ENCODE measurements around the gene TEX22.

TEX22 gene

DNA sequence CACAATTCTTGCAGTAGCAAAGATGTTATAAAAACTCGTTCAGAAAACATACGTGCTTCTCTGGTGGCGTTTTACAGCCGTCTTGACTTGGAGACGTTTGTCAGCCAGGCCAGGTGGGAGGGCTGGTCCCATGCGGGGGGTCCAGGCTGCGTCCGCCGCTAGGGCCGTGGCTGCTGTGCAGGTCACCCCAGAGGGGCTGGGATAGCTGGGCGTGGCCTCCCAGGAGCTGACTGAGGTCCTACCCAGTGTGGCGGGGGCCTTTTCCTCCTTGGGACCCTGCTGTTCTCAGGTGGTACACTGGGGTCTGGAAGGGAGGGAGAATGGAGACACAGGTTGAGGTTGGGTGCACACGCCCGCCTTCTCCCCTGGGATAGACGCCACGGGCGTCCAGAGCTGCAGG lies 46.5 kb downstream of the TEX22 start:
- no peak for DNase-seq

DNA sequence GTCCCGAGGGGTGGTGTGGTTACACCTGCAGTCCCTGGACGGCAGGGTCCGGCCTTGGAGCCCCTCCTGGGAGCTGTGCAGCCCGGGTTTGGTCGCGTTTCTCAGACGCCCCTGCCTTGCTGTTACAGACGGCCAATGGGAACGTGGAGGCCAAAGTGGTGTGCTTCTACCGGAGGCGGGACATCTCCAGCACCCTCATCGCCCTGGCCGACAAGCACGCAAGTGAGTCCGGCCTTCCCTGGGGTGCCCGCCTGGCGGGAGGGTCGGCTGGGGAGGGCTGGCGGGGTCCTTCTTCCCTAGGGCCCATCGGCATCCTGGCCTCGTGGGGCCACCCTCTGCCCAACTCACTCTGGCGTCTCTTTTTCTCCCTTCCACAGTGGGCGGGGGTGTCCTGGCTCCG lies 47.0 kb downstream of the TEX22 start:
- DNase-seq, result no peak

DNA sequence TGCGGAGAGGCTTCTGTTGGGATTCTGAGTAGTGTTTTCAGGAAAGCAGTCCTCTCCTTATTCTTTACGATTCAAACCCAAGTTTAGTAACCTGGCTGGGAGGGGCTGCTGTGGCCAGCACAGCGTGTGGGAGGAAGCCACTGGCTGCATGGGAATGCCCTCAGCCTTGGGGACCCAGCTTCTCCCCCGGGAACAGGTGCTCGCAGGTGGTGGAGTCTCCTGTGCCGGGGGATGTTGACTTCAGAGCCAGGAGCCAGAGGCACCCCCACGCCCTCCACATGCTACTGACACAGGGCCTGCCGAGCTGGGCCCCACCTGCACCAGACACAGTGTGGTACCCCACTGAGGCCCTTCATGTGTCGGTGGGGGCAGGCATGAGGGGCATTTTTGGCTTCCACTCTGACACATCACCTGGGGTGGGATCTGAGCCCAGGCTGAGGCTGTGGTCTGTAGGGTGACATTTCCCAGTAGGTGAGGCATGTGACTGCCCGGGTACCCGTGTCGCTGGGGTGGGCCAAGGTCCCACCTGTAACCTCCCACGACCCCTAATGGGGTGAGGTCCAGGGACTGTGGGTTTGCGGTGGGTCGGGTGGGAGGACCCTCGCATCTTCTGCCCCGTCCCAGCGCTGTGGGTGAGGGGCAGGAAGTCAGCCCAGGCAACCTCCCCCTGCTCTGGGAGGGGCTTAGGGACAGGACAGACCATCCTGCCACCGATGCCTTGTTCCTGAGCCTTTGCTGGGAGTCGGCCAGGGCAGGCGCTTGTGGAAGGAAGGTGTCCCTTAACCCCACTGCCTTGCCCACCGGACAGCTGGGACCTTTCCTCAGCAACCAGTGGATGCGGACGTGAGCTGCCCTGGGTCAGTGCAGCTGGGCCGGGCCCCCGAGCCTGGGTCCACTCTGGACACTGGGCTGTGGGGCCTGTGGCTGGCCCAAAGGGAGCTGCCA lies 47.8 kb downstream of the TEX22 start:
- no peak for DNase-seq

DNA sequence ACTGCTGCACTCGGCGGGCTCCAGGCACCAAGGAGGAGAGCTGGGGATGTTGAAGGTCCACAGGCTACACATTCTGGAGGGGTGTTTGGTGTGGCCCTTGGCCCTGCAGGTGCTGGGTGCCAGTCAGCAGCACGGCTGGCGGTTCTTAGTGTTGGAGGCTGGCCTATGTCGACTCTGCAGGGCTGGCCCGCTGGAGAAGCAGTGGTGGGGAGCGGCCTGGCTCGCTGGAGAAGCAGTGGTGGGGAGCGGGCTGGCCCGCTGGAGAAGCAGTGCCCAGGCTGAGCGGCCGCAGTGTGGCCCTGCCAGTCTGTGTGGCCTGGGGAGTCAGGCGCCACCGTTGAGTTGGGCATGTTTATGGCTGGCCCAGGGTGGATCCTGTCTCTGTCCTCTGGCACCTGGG lies 48.6 kb downstream of the TEX22 start:
- DNase-seq, result no peak

DNA sequence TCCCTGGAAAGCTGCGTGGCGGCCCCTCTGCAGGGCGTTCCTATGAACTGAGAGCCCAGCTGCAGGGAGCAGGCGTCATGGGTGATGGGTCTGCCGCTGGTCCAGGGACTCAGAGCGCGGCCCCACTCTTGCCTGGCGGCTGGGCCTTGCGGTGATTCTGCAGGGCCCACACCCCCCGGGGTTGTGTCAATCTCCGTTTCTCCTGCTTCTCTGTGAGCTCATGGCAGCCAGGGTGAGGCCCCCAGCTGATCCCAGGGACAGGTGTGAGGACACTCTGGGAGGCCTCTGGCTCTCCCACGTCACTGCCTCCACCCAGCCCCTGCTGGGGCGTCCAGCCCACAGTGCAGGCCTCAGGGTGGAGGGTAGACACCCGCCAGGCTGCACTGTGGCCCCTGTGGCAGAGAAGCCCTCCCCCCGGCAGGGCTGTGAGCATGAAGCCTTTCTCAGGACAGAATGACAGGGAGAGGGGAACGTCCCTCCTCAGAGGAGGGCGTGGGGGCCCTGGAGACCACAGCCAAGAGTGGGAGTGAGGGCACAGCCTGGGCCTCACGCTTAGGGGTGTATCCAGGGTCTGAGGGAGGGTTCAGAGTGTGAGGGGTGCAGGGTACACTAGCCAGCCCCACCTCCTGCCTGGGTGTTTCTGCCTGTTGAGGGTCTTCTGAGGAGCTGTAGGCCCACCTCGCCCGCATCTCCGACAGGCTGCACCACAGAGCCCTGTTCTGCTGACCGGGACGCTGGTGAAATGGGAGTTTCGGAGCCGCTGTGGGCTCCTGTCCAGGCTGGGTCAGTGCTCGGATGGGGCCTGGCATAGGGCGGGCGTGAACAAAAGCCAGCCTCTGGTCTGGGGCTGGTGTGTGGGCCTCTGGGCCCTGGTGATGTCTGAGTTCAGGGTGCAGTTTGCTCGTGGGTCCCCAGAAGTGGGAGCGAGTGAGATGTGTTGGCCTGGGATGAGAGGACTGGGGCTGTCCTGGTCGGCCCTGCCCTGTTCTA lies 49.6 kb downstream of the TEX22 start:
- no peak for DNase-seq

DNA sequence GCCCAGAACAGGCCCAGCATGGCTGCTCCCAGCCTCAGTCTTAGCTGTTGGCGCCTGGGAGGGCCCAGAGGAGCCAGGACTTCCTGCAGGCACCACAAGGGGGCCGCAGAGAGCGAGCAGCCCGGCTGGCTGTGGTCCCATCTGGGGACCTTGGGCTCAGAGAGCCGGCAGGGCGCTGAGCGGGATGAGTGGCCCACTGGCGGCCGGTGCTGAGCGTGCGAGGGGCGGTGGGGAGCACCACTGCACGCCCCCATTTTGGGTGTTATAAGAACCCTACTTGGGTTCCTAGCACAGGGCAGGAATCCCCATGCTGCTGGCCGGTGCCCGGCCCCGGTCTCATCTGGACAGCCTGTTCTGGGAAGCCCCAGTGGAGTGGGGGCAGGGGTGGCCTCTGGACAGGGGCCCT lies 50.4 kb downstream of the TEX22 start:
- no peak for DNase-seq

DNA sequence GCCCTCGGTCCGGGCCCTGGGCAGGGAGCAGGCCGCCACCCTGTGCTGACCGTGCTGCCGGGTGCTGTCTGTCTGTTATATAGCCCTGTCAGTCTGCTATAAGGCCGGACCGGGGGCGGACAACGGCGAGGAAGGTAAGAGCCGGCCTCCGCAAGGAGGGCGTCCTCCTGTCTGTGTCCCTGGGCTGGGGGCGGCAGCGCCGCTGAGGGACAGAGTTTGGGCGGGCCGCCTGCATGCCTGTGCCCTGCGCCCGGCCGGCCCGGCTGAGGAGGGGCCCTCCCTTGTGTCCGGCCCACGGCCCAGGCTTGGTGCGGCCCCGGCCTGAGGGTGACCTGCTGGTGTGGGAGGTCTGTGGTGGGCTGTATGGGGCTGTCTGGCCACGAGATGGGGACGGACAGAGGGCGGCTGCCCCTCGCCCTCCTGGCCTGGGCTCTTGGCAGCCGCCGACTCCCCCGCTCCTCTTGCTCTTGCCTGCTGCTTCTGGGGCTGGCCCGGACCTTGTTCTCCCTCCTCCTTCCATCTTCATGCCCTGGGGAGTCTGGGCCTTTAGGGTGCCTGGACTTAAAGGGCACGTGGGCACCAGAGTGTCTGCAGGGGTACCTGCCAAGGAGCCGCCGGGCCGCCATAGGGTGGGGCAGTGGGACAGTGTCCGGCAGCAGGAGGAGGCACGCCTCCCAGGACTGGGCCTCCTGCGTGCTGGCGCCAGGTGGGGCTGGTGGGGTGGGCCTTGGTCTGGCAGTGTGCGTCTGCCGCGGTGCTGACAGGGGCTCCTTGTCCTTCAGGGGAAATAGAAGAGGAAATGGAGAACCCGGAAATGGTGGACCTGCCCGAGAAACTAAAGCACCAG lies 51.2 kb downstream of the TEX22 start:
- DNase-seq, result no peak

DNA sequence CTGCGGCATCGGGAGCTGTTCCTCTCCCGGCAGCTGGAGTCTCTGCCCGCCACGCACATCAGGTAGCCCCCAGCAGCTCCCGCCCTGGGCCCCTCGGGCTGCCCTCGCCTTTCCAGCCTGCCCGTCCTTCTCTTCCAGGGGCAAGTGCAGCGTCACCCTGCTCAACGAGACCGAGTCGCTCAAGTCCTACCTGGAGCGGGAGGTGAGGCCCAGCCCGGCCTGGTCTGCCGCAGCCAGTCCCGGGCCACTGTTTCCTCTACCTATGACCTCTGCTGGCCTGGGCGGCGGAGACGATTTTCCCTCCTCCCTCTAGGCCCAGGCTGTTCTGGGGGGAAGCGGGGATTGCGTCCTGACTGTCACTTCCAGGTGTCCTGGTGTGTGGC lies 51.8 kb downstream of the TEX22 start:
- DNase-seq, result no peak

DNA sequence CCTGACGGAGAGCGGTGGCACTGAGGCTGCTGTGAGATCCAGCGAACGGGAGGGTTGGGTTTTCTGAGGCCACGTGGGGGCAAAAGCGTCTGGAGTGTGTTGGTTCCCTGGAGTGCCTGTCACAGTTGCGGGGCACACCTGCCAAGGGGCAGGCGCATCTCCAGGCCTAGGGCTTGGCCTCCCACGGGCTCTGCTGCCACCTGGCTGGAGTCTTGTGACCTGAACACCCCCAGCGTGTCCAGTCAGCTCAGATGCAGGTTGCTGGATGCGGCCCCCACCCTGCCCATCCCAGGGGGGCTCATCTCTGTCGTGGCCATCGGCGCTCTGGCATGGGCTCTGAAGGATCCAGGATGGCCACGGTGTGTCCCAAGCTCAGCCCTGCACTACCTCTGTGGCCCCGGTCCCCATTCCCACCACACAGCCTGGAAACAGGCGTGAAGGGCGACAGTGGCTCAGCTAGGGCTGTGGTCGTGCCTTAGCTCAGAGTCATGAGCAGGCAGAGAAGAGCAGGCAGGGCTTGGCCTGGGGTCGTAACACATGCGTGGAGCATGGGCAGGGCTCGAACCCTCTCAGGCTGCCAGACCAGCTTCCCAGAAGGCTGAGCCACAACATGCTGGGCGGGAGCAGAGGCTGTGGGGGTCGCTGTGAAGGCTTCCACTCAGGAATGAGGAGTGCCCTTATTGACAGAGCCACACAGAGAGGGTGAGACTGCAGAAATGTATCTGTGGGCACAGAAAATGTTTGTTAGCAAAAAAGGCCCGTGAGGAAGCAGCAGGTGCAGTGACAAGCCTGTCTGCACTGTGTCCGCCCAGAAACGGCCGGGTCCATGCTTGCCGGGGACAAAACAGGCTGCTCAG lies 52.8 kb downstream of the TEX22 start:
- DNase-seq, result no peak

DNA sequence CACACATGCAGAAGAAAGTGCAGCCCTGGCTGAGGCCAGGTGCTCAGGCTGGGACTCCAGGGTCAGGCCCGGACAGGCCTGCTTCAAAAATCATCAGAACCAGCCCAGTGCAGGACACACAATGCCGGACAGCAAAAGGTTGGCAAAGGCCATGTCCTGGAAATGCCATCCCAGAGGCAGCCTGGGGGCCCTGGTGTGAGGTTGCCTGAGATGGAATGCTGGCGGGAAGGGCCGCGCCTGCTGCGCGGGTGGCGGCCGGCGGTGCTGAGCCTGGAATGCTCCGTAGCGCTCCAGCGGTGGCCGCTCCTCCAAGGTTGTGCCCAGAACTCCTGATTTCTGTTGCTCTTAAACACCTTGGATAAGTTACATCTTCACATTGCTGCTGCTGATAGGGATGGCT lies 54.6 kb downstream of the TEX22 start:
- DNase-seq, result no peak

DNA sequence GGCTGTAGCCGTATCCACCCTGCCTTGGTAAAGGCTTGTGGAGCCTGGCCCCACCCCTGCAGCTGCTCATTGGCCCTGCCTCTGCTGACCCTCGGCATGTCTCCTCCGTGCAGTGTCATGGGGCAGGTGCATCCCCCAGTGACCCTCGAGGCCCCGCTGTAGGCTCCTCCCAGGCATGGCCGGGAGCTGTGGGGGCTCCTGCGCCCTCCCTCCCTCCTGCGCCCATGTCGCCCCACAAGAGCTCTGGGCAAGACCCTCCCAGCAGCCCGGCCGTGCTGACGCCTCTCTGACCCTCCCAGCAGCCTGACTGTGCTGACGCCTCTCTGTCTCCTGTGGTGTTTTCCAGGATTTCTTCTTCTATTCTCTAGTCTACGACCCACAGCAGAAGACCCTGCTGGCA lies 55.5 kb downstream of the TEX22 start:
- no peak for DNase-seq

DNA sequence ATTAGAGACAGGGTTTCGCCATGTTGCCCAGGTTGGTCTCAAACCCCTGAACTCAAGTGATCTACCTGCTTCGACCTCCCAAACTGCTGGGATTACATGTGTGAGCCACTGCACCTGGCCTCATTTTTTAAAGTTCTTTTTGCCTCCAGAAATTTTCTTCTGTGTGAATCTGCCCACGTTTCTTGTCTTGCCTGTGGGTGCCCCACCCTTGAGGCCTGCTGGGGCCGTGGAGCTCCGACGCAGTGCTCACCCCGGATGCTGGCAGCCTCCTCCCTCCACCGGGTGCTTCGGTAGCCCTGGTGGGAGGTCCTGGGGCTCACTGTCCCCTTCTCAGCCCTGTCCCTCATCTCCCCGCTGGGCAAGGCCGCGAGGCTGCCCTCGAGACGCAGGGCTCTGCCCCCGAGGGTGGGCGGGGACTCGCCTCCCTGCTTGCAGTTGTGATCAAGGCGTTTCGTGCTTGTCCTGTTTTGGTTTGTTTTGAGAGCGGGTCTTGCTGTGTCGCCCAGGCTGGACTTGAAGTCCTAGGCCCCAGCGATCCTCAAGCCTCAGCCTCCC lies 56.8 kb downstream of the TEX22 start:
- no peak for DNase-seq

DNA sequence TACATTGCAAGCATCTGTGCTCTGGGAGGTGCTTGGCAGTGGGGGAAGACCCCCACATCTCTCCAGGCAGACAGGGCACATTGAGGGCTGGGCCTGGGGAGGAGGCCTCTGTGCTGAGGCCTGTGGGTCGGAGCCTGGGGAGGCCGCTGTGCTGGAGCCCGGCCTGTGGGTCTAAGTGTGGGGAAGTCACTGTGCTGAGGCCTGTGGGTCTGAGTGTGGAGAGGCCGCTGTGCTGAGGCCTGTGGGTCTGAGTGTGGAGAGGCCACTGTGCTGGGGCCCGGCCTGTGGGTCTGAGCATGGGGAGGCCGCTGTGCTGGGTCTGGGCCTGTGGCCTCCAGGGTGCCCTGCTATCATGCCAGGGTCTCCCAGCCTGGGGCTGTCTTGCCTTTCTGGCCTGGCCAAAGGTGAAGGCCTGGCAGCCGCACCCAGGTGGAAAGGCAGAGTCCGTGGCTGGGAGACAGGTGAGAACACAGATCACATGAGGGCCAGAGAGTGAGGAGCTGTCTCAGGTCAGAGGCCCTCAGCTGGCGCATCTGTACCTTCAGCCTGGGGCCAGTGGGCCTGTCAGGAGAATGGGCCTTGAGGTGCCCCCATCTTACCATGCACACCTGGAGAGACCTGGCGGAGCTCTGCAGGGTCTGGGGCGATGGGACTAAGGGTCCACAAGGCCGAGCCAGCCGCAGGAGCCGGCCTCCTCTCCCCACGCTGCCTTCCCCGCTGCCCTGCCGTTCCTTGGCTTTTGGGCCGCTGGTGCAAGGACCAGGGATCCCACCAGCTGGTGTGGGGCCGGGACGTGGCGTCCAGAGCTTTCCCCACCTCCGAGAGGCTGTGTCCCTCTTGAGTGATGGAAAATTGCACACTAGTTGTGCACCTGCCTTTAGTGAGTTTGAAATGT lies 57.7 kb downstream of the TEX22 start:
- no peak for DNase-seq

DNA sequence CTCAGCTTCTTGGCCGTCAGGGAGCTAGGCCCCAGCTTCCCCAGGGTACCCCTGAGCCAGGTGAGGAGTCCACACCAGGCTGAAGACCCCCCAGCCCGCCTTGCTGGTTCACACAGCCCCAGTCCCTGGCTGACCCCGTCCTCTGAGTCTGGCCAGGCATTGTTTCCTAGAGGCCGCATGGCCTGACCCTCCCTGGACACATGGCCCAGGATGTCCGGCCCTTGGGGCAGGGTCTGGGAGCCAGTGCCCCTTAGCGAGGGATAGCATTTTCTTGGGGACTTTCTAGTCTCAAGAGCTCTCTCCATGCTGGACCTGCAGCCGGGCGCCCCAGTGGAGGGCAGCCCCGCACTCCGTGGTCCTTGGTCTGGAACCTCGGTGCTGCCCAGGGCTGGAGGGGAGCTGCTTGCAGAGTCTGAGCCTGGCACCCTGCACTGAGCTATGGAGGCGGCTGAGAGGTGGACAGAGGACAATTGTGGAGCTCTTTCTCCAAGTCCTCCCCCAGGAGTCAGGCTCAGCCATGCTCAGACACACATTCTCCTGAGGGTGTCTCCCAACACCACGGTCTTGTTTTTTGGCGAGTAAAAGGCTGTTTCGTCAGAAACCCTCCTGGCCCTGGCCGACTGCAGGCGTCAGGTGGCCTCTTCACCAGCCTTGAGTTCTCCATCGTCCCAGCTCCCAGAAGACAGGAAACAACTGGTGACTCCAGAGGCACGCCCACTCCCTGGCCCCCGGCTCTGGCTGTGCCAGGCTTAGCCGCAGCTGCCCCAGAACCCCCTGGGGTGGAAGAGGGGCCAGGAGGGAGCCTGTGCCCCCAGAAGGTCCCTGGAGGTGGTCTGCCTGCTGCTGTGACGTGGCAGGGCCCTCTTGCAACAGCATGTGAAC lies 58.6 kb downstream of the TEX22 start:
- no peak for DNase-seq

DNA sequence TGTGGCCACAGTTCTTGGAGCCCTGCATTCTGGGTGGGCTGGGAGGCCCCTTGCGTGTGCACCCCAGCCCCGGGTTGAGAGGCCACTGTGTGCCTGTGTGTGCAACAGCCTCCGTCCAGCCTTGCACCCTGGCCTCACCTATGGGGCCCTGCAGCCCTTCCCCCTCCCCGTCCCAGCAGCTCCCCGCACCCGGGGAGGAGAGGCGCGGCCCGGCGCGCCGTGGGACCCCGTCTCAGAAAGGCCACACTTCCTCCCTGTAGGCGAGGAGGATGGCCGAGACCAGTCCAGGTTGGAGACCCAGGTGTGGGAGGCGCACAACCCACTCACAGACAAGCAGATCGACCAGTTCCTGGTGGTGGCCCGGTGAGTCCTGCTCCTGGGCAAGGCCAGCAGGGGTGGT lies 59.7 kb downstream of the TEX22 start:
- no peak for DNase-seq

DNA sequence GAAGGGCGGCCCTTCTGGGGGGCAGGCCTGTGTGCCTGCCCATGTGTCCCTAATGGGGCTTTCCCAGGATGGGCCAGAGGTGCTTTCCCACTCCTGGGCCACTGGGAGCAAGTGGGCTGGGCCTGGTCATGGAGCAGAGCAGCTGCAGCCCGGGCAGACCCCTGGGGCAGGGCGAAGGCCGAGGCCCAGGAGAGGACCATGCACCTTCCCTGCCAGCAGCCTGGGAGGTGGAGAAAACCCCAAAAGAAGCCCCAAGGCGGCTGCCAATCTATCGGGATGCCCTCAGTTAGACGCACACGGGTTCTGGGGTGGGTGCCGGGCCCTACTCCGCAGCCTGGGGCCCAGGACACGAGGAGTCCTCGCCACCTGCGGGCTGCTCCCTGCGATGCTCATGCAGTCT lies 60.2 kb downstream of the TEX22 start:
- DNase-seq, result no peak

DNA sequence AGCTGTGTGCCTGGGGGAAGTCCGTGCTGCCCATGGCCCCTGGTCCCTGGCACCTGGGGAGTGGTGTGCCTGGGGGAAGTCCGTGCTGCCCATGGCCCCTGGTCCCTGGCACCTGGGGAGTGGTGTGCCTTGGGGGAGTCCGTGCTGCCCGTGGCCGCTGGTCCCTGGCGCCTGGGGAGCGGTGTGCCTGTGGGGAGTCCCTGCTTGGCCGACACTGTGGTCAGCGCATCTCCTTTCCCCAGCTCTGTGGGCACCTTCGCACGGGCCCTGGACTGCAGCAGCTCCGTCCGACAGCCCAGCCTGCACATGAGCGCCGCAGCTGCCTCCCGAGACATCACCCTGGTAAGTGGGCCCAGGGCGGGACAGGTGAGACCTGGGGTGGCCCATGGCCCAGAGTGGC lies 61.8 kb downstream of the TEX22 start:
- no peak for DNase-seq

DNA sequence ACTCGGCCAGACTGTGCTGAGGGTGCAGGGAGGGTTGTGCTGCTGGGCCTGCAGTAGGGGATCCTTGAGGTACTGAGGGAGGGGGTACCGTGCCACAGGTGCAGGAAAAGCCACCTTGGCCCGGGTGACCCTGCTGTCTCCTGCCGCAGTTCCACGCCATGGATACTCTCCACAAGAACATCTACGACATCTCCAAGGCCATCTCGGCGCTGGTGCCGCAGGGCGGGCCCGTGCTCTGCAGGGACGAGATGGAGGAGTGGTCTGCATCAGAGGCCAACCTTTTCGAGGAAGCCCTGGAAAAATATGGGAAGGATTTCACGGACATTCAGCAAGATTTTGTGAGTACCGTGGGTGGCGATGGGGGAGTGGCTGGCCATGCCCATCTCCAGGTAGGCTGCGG lies 62.3 kb downstream of the TEX22 start:
- DNase-seq, result no peak

DNA sequence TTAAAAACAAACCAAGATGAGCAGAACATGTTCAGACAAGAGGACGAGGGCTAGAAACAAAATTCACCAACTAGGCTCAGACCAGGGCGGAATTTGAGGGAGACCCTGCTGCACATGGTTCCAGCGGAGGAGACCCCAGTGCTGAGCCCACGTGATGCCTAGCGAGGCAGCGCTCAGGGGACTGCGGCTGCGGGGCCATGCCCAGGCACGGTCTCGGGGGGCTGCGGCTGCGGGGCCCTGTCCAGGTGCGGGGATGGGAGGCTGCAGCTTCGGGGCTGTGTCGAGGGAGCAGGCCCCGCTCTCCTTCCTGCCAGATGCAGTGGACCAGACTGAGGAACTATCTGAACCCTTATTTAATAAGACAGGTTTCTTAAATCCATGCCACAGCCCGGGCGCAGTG lies 63.6 kb downstream of the TEX22 start:
- no peak for DNase-seq
